Mucosa of rectum (tissue), 2 donors: ENCODE data around the gene CRYZL1.

Experiments used
- H3K27ac ChIP-seq, 2 donors: one replicate each; pipeline ENCODE4 v1.7.0; 2013; ENCODE audit warnings: inconsistent platforms in 2 of 2, low read depth in 2 of 2, low read length in 2 of 2
- H3K27me3 ChIP-seq, 2 donors: one replicate each; pipeline ENCODE4 v1.7.0; 2013; ENCODE audit warnings: low read length in 2 of 2; ENCODE audit not compliant: control insufficient read depth in 2 of 2, insufficient read depth in 2 of 2
- H3K36me3 ChIP-seq, 2 donors: one replicate each; pipeline ENCODE4 v1.7.0; 2013; ENCODE audit warnings: low read length in 2 of 2; ENCODE audit not compliant: control insufficient read depth in 2 of 2, insufficient read depth in 2 of 2
- H3K4me1 ChIP-seq, 2 donors: one replicate each; pipeline ENCODE4 v1.7.0; 2013; ENCODE audit warnings: low read length in 2 of 2, mild to moderate bottlenecking in 1 of 2; ENCODE audit not compliant: control insufficient read depth in 2 of 2, insufficient read depth in 2 of 2
- H3K4me3 ChIP-seq, 2 donors: one replicate each; pipeline ENCODE4 v1.7.0; 2013; ENCODE audit warnings: low read length in 2 of 2
- H3K9ac ChIP-seq, 2 donors: one replicate each; pipeline ENCODE4 v1.7.0; 2013; ENCODE audit warnings: low read length in 2 of 2, low read depth in 1 of 2, mild to moderate bottlenecking in 1 of 2
- H3K9me3 ChIP-seq, 2 donors: one replicate each; pipeline ENCODE4 v1.7.0; 2013; ENCODE audit warnings: low read length in 2 of 2; ENCODE audit not compliant: control insufficient read depth in 2 of 2
- donor health status: healthy.
- donor health status: Normal muscosa, but diverticular disease.

The CRYZL1 gene

GRCh38 chr21:33650929-33651509 lies 9.5 kb upstream of the CRYZL1 start:
- peaks cover 7 to 8% of the 10 kb centered on the region in 2 donors for H3K4me1 ChIP-seq
- no peaks in the 10 kb centered on the region for H3K27me3 ChIP-seq
- H3K4me3 ChIP-seq: no peak overlapping the region
- H3K9ac ChIP-seq: no peak overlapping the region
- H3K9me3 ChIP-seq: no peaks in the 10 kb centered on the region
- no peak overlapping the region for H3K27ac ChIP-seq
- no peaks in the 10 kb centered on the region for H3K36me3 ChIP-seq

- no peaks in the 10 kb centered on the region for H3K27me3 ChIP-seq
- no peak overlapping the region for H3K9ac ChIP-seq
- no peak overlapping the region for H3K4me3 ChIP-seq
- no peaks in the 10 kb centered on the region for H3K36me3 ChIP-seq
- H3K27ac ChIP-seq: no peak overlapping the region
- H3K4me1 ChIP-seq: peaks cover 2 to 7% of the 10 kb centered on the region in 2 donors
- H3K9me3 ChIP-seq: no peaks in the 10 kb centered on the region
These were observed 8.7 kb upstream of the CRYZL1 start for GRCh38 chr21:33650230-33650629.

GRCh38 chr21:33648555-33648954 lies 7.0 kb upstream of the CRYZL1 start:
- H3K36me3 ChIP-seq: no peaks in the 10 kb centered on the region
- no peaks in the 10 kb centered on the region for H3K27me3 ChIP-seq
- peaks cover 10 to 17% of the 10 kb centered on the region in 2 donors for H3K4me1 ChIP-seq
- no peaks in the 10 kb centered on the region for H3K9me3 ChIP-seq
- no peak overlapping the region for H3K4me3 ChIP-seq
- H3K27ac ChIP-seq: no peak overlapping the region
- no peak overlapping the region for H3K9ac ChIP-seq

GRCh38 chr21:33647587-33647986 lies 6.0 kb upstream of the CRYZL1 start:
- H3K9me3 ChIP-seq: no peaks in the 10 kb centered on the region
- peaks cover 10 to 17% of the 10 kb centered on the region in 2 donors for H3K4me1 ChIP-seq
- no peaks in the 10 kb centered on the region for H3K36me3 ChIP-seq
- no peak overlapping the region for H3K9ac ChIP-seq
- no peak overlapping the region for H3K27ac ChIP-seq
- no peaks in the 10 kb centered on the region for H3K27me3 ChIP-seq
- no peak overlapping the region for H3K4me3 ChIP-seq

DNA sequence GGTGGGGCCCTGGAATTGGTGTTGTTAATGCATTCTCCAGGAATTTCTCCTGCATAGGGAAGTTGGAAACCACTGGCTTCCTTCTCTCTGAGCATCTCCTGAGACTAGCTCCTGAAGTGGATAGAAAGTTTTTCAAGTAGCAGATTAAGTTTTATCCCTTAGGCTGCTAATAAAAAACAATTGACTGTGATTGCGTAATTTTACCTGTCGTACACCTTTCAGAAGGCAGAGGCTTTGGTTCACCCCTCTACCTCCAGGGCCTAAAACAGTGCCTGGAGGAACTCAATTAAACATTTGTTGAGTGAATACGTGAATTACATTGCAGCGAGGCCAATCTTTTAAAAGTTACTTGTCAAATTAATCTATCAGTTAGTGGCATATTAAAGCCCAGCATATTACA lies 4.2 kb upstream of the CRYZL1 start:
- H3K4me3 ChIP-seq: no peak overlapping the region
- no peaks in the 10 kb centered on the region for H3K9me3 ChIP-seq
- H3K27me3 ChIP-seq: no peaks in the 10 kb centered on the region
- H3K27ac ChIP-seq: no peak overlapping the region
- H3K36me3 ChIP-seq: no peaks in the 10 kb centered on the region
- H3K9ac ChIP-seq: no peak overlapping the region
- peaks cover 10 to 17% of the 10 kb centered on the region in 2 donors for H3K4me1 ChIP-seq

DNA sequence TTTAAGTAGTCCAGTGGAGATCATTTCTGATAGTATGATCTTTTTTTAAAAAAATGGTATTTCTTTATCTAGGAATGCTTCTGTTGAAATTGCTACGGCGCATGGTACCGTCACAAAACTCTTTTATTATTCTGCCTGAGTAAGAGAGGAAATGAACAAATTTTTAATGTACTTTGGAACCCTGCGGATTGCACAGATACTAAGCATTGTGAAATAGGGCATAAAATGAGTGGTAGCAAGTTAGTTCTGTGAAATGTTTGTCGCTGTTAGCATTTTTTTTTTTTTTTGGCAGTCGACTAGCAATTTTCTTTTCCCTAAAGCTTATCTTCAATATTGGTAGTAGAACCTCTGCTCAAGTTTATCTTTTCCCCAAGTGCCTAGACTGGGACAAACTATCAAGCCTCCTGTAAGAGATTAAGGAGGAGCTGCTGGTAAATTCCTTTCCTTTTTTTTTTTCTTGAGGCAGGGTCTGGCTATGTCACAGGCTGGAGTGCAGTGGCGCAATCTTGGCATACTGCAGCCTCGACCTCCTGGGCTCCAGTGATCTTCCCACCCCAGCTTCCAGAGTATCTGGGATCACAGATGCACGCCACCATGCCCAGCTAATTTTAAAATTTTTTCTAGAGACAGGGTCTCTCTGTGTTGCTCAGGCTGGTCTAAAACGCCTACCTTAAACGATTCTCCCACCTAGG lies 3.0 kb upstream of the CRYZL1 start:
- H3K27ac ChIP-seq: peak overlapping the region; percentile 94 to 97
- no peak overlapping the region for H3K9ac ChIP-seq

GRCh38 chr21:33643658-33644311 lies 2.2 kb upstream of the CRYZL1 start:
- peak overlapping the region; percentile 99 for H3K4me3 ChIP-seq
- H3K27me3 ChIP-seq: no peaks in the 10 kb centered on the region
- no peaks in the 10 kb centered on the region for H3K9me3 ChIP-seq
- H3K27ac ChIP-seq: peak overlapping the region; percentile 94 to 97
- peaks cover 13 to 16% of the 10 kb centered on the region in 2 donors for H3K4me1 ChIP-seq
- H3K36me3 ChIP-seq: no peaks in the 10 kb centered on the region
- peak overlapping the region; percentile 68 to 83 for H3K9ac ChIP-seq

More for the DNA sequence above, 3.0 kb upstream of the CRYZL1 start:
- Histone ChIP-seq H3K4me1 (peaks cover 13 to 16% of the 10 kb centered on the region in 2 donors), H3K36me3 (no peaks in the 10 kb centered on the region), H3K27me3 (no peaks in the 10 kb centered on the region), H3K9me3 (no peaks in the 10 kb centered on the region), H3K4me3 (peak overlapping the region in 1 of 2 donors; percentile 99)

- Histone ChIP-seq H3K9ac (peak overlapping the region; percentile 68 to 83), H3K36me3 (peaks cover 0 to 2% of the 10 kb centered on the region in 2 donors), H3K27me3 (no peaks in the 10 kb centered on the region), H3K27ac (peak overlapping the region; percentile 94 to 97), H3K4me1 (peaks cover 13 to 16% of the 10 kb centered on the region in 2 donors), H3K4me3 (peak overlapping the region; percentile 99), H3K9me3 (no peaks in the 10 kb centered on the region)
These were observed 1.5 kb upstream of the CRYZL1 start for GRCh38 chr21:33642896-33643657.

DNA sequence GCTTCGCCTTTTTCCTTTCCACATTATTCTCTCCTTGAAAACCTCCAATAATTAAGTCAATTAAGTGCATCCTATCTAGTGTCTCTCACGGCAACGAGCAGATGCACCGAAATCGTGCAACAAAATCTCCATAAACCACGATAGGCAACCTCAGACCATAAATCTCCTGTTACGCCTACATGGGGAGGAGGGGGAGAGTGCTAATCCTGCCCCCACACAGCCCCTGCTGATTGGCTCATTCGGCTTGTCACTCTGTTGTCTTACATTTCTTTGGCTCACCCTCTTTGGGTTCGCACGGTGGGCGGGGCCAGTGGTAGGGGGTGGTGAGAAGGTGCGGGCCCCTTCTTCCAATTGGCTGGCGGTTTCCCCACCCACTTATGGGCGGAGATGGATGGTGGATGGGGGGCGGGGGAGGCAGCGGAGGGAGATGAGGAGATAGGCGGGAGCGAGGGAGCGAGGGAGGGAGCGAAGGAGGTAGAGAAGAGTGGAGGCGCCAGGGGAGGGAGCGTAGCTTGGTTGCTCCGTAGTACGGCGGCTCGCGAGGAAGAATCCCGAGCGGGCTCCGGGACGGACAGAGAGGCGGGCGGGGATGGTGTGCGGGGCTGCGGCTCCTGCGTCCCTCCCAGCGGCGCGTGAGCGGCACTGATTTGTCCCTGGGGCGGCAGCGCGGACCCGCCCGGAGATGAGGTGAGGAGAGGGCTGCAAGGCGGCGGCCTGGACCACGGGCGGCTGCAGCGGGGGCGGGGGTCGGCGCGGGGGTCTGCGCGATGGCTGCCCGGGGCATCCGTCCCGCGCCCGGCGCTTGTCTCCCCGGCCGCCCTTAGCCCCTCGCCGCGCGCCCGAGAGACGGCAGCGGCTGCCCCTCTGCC lies 720 bp upstream of the CRYZL1 start, which contains the start of gene ITSN1:
TSS of gene ITSN1 (plus strand) at position 475 of the 869 bp plus-strand sequence. CDS start 76,328 bp downstream, outside the sequence.
- Histone ChIP-seq H3K4me1 (peaks cover 13 to 16% of the 10 kb centered on the region in 2 donors), H3K9me3 (no peaks in the 10 kb centered on the region), H3K9ac (peak within 1 kb of the TSS; percentile 76 to 94), H3K4me3 (peak within 1 kb of the TSS; percentile 99), H3K36me3 (peaks cover 0 to 2% of the 10 kb centered on the region in 2 donors), H3K27ac (peak within 1 kb of the TSS; percentile 96 to 97), H3K27me3 (no peaks in the 10 kb centered on the region)
